GM20000 (cell line): ENCODE measurements around the gene MDM1.

Source experiments
- DNase-seq: peaks from one replicate; pipeline ENCODE4 v3.0.0; 2012; ENCODE audit warnings: low spot score
- TF ChIP-seq, protein P1 (sequence below): IDR thresholded peaks from 2 replicates; pipeline ENCODE4 v1.5.1; 2012; ENCODE audit warnings: mild to moderate bottlenecking, control low read depth; ENCODE audit errors: extremely low read depth, missing control alignments

MDM1 gene

GRCh38 chr12:68263366-68263765 is 68.8 kb downstream of the MDM1 start:
- TF ChIP-seq, protein P1, sequence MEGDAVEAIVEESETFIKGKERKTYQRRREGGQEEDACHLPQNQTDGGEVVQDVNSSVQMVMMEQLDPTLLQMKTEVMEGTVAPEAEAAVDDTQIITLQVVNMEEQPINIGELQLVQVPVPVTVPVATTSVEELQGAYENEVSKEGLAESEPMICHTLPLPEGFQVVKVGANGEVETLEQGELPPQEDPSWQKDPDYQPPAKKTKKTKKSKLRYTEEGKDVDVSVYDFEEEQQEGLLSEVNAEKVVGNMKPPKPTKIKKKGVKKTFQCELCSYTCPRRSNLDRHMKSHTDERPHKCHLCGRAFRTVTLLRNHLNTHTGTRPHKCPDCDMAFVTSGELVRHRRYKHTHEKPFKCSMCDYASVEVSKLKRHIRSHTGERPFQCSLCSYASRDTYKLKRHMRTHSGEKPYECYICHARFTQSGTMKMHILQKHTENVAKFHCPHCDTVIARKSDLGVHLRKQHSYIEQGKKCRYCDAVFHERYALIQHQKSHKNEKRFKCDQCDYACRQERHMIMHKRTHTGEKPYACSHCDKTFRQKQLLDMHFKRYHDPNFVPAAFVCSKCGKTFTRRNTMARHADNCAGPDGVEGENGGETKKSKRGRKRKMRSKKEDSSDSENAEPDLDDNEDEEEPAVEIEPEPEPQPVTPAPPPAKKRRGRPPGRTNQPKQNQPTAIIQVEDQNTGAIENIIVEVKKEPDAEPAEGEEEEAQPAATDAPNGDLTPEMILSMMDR, result no peak
- DNase-seq, result no peak

- TF ChIP-seq, protein P1, result no peak
- no peak for DNase-seq
Observed at GRCh38 chr12:68261896-68262295, 70.3 kb downstream of the MDM1 start.

GRCh38 chr12:68260153-68260552 is 72.0 kb downstream of the MDM1 start:
- no peak for DNase-seq
- TF ChIP-seq, protein P1, result no peak

GRCh38 chr12:68259318-68259940 is 72.7 kb downstream of the MDM1 start:
- DNase-seq, result no peak

GRCh38 chr12:68253504-68253903 is 78.7 kb downstream of the MDM1 start, which contains the start of gene IL22:
TSS of gene IL22 (minus strand) at chr12:68253604. CDS start at chr12:68253448, 156 bp downstream.
- DNase-seq, result no peak
- TF ChIP-seq, protein P1, result no peak

More at GRCh38 chr12:68259318-68259940, 72.7 kb downstream of the MDM1 start:
- TF ChIP-seq, protein P1, result no peak

DNA sequence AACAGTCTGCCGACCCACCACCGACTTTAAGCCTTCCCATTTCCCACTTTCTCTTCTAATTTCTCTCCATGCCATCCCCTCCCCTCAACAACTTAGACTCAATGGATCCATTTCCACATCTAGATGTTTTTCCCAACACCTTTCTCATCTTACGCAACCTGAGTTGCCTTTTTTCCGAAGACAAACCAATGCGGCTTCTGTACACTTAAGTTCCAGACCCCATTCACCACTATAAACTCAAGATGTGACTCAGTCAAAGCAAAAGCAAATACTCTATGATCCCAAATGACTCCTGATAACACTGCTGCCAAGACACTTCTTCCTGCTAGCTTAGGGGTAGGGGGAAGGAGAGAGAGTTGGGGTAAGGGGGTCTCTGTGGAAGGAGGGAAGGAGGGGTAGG is 80.1 kb downstream of the MDM1 start:
- DNase-seq, result no peak
- TF ChIP-seq, protein P1, result no peak

DNA sequence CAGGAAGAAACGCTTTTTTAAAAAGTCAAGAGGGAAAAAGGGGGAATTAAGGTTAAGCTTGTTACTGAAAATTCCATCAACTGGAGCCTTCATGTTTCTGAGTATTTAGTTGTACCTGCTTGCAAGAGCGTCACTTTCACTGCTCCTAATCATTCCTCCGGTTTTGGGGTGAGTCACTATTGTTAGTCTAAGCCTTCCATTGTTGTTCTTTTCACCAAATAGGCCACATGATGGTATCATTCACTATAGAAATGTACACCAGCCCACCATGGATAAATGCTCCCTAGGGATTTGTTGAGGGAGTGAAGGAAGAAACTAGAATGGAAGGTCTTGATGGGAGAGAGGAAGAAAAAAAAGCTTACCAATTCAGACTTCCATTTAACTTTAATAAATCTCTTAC is 81.7 kb downstream of the MDM1 start:
- TF ChIP-seq, protein P1, result no peak

More for the DNA sequence above, 81.7 kb downstream of the MDM1 start:
- no peak for DNase-seq
